NOMO-1 treated with DMSO at 0.1 percent for 48 hours (cell line): Measurements from ENCODE around the gene CNOT1.
"Not testable (repeated sequence)": the region's sequence is repeated elsewhere in the genome, so short reads cannot be mapped to it uniquely, and the experiment has no call there.

Experiments
- DNase-seq: peaks from one replicate; lab custom pipeline; 2025; ENCODE audit not compliant: unreplicated experiment; lab: John Stamatoyannopoulos, UW

CNOT1 gene

GRCh38 chr16:58582971-58583765 is 46.5 kb downstream of the CNOT1 start:
- no peak for DNase-seq

GRCh38 chr16:58582133-58582532 is 47.5 kb downstream of the CNOT1 start:
- no peak for DNase-seq

GRCh38 chr16:58579587-58579986 is 50.0 kb downstream of the CNOT1 start:
- DNase-seq, result no peak

- DNase-seq, result no peak
These were observed 51.0 kb downstream of the CNOT1 start for GRCh38 chr16:58578642-58579041.

GRCh38 chr16:58577141-58577540 is 52.5 kb downstream of the CNOT1 start:
- no peak for DNase-seq

- no peak for DNase-seq
These were observed 54.7 kb downstream of the CNOT1 start for GRCh38 chr16:58574895-58575294.

- not testable (repeated sequence) for DNase-seq
These were observed 63.9 kb downstream of the CNOT1 start for GRCh38 chr16:58565697-58566096.

GRCh38 chr16:58563775-58564174 is 65.9 kb downstream of the CNOT1 start:
- no peak for DNase-seq

- DNase-seq, result no peak
These were observed 66.4 kb downstream of the CNOT1 start for GRCh38 chr16:58563235-58563634.

- DNase-seq, result no peak
These were observed 72.9 kb downstream of the CNOT1 start for GRCh38 chr16:58556678-58557077.

GRCh38 chr16:58551496-58551895 is 78.1 kb downstream of the CNOT1 start:
- no peak for DNase-seq

GRCh38 chr16:58548378-58548777 is 81.2 kb downstream of the CNOT1 start:
- DNase-seq, result no peak

GRCh38 chr16:58543685-58544084 is 85.9 kb downstream of the CNOT1 start:
- no peak for DNase-seq

- no peak for DNase-seq
These were observed 87.3 kb downstream of the CNOT1 start for GRCh38 chr16:58542291-58542690.

- no peak for DNase-seq
These were observed 87.9 kb downstream of the CNOT1 start for GRCh38 chr16:58541711-58542110.

GRCh38 chr16:58537124-58537906 is 92.3 kb downstream of the CNOT1 start:
- no peak for DNase-seq

- no peak for DNase-seq
These were observed 93.3 kb downstream of the CNOT1 start for GRCh38 chr16:58536278-58536677.

- no peak for DNase-seq
These were observed 94.5 kb downstream of the CNOT1 start for GRCh38 chr16:58535100-58535499.

GRCh38 chr16:58533751-58534470 is 95.7 kb downstream of the CNOT1 start:
- no peak for DNase-seq

- DNase-seq, result no peak
These were observed 97.2 kb downstream of the CNOT1 start for GRCh38 chr16:58532414-58532813.

- DNase-seq, result no peak
These were observed 99.4 kb downstream of the CNOT1 start for GRCh38 chr16:58530179-58530578.

- DNase-seq, result no peak
These were observed 109.9 kb downstream of the CNOT1 start for GRCh38 chr16:58519707-58520106.
